Measurements from ENCODE around the gene RTL3. TPM values are rescaled to one million over a fixed set of nuclear protein-coding genes. Genes with fewer than 3 reads are reported as not detected.
"Not testable (repeated sequence)": the region's sequence is repeated elsewhere in the genome, so short reads cannot be mapped to it uniquely, and the experiment has no call there.

RTL3 gene
- total RNA-seq: 0.08 TPM
- long read RNA-seq: 0 reads

DNA sequence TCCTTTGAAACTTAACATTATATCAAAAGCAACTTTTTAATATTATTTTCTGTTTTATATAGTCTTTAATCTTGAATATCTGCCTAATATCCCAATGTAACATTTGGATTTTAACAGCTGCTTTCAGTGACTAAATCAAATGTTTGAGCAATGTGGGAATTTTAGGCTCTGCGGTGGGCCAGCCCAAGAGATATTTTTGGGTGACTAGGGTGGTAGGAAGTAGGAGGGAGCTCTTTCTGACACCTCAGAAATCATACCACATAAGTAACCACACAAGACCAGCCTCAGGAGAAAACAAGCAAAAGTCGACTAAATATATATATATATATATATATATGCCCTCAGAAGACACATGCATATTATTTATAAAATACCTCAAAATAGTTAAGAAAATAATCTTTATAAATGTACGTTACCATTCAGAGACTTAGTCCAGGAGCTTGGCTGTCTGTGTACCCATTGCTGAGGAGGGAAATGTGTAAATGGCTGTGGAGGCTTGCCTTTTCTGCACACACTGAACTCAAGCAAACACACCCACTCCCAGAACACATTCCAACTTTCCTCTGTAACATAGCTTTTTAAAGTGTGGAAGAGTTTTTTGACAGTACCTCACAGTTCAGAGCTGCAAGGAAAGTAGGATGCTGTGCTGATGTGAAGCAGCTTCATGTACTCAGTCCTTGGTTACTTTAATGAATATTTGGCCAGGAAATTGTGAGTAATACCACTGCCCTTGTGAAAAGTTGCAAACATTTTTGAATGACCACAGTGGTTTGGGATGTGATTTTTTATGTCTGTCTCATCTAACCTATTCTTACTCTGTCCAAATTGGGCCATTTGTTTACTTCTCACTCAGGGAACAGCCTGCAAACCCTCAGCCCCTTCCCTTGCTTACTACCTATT lies at the start of gene RTL3:
Gene RTL3, minus strand, starts transcription at position 484 of the 900 bp plus-strand sequence. CDS start 908 bp downstream, outside the sequence.
- ATAC-seq (ENCODE audit: poor library complexity) (peak; percentile 22), DNase-seq (no peak)
- intact Hi-C loops (cut with DNase I): no loop called here

GRCh38 chrX:78708816-78709215 lies 49.7 kb upstream of the RTL3 start:
- ATAC-seq (ENCODE audit: poor library complexity): peak; percentile 31
- intact Hi-C loops (cut with DNase I): no loop called here

GRCh38 chrX:78708262-78708661 lies 49.1 kb upstream of the RTL3 start:
- intact Hi-C loops (cut with DNase I): no loop called here
- DNase-seq: no peak
- no peak for ATAC-seq (ENCODE audit: poor library complexity)

More at GRCh38 chrX:78708816-78709215, 49.7 kb upstream of the RTL3 start:
- no peak for DNase-seq

- intact Hi-C loops (cut with DNase I): no loop called here
- no peak for DNase-seq
Measured at GRCh38 chrX:78706071-78706470, 46.9 kb upstream of the RTL3 start.

DNA sequence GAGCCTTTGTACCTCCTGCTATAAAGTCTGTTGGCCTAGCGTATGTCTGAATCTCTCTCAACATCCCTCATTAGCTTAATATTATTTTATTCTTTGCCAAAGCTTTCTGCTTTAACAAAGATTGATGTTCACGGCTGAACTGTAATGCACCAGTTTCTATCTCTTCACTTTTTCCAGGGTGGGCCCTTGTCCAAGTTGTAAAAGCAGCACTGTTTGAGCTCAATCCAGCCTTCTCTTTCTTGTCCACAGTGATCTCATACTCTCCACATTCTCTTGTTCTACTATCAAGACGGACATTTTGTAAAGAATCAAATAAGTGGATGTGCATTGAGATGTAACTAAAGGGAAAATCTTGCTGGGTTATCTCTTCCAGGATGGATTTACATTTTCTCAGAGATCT lies 34.4 kb upstream of the RTL3 start:
- intact Hi-C loops (cut with DNase I): no loop called here
- no peak for ATAC-seq (ENCODE audit: poor library complexity)
- DNase-seq: no peak

More at GRCh38 chrX:78706071-78706470, 46.9 kb upstream of the RTL3 start:
- no peak for ATAC-seq (ENCODE audit: poor library complexity)

DNA sequence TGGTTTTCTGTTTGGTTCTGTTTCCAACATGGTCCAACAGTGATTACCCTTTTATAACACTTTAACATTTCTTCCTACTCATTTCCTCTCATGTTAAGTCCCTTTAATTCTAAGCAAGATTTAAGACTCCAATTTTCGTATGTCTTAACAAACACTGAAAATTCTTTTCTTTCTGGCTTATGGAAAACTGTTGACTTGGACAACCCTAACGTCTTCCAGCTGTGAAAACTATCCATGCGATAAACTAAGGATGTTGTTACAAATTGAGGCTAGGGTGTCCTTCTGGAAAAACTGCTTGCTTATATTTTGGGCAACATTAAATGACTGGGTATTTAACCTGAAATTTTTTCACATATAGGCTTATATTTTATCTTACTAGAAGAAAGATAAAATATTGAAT lies 33.9 kb upstream of the RTL3 start:
- intact Hi-C loops (cut with DNase I): no loop called here
- DNase-seq (no peak), ATAC-seq (ENCODE audit: poor library complexity) (no peak)

GRCh38 chrX:78687586-78687985 lies 28.5 kb upstream of the RTL3 start:
- no peak for DNase-seq
- intact Hi-C loops (cut with DNase I): no loop called here

GRCh38 chrX:78673246-78673645 lies 14.1 kb upstream of the RTL3 start:
- no peak for DNase-seq
- no peak for ATAC-seq (ENCODE audit: poor library complexity)
- intact Hi-C loops (cut with DNase I): no loop called here

More at GRCh38 chrX:78687586-78687985, 28.5 kb upstream of the RTL3 start:
- ATAC-seq (ENCODE audit: poor library complexity): no peak

DNA sequence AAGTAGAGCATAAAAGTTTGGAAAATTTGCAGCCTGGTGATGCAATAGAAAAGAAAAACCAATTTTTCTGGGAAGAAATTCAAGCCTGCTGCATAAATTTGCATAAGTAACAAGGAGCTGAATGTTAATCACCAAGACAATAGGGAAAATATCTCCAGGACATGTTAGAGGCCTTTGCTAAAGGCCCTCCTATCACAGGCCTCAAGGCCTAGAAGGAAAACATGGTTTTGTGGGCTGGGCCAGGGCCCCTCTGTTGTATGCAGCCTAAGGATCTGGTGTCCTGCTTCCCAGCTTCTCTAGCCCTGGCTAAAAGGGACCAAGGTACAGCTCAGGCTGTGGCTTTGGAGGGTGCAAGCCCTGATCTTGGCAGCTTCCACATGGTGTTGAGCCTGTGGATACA lies 6.2 kb upstream of the RTL3 start:
- intact Hi-C loops (cut with DNase I): no loop called here
- DNase-seq: no peak
- ATAC-seq (ENCODE audit: poor library complexity): no peak

GRCh38 chrX:78661836-78662235 lies 2.7 kb upstream of the RTL3 start:
- DNase-seq (no peak), ATAC-seq (ENCODE audit: poor library complexity) (no peak)
- intact Hi-C loops (cut with DNase I): no loop called here

DNA sequence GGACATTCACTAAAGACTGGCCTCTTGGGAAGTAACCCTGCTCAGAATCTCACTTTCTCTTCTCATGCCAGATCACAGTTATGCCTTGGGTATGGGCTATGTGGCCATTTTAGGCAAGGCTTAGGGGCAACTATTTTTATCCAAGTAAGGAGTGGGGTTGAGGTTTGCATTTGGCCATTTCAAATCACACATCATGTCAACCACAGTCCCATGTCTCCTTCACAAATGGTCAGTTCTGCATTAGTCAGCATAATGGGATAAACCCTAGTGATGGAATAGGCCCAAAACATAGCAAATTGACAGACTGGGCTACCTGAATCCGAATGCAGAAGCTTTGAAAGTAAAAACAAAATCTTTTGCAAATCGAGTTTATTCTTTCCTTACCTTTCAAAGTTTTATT lies 827 bp upstream of the RTL3 start:
- intact Hi-C loops (cut with DNase I): no loop called here
- DNase-seq: no peak
- ATAC-seq (ENCODE audit: poor library complexity): no peak

- ATAC-seq (ENCODE audit: poor library complexity) (no peak), DNase-seq (no peak)
- intact Hi-C loops (cut with DNase I): no loop called here
Measured at GRCh38 chrX:78658414-78658813, 714 bp downstream of the RTL3 start.

GRCh38 chrX:78655642-78656041 lies 3.5 kb downstream of the RTL3 start:
- no peak for DNase-seq
- no peak for ATAC-seq (ENCODE audit: poor library complexity)
- intact Hi-C loops (cut with DNase I): no loop called here

- DNase-seq (no peak), ATAC-seq (ENCODE audit: poor library complexity) (no peak)
- intact Hi-C loops (cut with DNase I): no loop called here
Measured at GRCh38 chrX:78653118-78653822, 5.9 kb downstream of the RTL3 start.

DNA sequence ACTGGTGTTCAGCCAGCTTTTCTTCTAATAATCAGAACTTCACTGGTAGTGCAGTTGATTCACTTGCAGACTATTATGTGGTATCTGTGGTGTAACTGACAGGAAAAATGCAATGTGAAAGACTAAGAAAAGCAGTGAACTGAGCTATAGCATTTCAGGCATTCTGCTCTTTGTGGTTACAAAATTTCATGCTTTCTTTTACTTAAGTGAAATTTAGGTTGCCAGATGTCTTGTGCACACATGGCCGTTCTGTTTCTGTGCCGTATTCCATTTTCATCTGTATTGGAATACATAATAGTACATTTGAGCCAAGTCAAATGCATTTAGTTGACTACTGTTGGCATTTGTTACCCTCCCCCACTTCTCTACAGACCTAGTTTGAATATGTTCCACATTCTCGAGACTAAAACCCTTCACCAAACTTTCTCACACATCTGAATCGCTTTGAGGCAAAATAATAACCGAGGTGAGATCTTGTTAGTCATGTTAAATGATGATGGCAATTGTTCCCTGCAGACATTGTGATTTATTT lies 8.2 kb downstream of the RTL3 start:
- intact Hi-C loops (cut with DNase I): no loop called here
- DNase-seq: no peak
- ATAC-seq (ENCODE audit: poor library complexity): no peak

DNA sequence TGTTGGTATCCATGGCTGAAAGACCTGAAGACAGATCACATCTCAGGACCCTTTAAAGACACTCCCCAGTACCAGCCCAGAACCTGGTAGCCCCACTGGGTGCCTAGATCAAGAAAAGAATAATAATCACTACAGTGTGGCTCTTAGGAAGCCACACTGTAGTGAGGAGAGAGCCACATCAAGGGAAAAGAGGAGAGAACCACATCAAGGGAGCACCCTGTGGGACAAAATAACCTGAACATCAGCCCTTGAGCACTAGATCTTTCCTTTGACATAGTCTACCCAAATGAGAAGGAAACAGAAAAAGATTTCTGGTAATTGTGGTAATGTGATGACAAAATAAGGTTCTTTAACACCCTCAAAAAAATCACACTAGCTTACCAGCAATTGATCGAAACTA lies 15.3 kb downstream of the RTL3 start:
- DNase-seq: no peak
- intact Hi-C loops (cut with DNase I): no loop called here
- no peak for ATAC-seq (ENCODE audit: poor library complexity)

DNA sequence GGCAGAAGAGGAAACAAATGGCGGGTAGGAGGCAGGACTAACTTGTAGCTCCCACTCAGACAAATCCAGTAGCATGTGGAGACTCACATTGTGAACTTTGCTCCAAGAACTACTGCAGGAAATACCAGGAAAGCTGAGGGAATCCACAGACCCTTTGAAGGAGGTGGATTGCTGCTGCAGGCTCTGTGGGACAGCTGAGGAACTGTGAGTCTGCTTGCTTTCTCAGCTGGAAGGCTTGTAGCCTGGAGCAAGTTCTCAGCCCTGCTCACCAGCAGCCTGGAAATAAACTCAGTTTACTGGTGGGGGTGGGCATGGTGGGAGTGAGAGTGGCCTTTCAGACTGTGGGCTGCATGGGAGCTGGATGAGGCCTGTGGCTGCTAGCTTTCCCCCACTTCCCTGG lies 16.0 kb downstream of the RTL3 start:
- intact Hi-C loops (cut with DNase I): no loop called here
- no peak for DNase-seq
- no peak for ATAC-seq (ENCODE audit: poor library complexity)

GRCh38 chrX:78636096-78636495 lies 23.0 kb downstream of the RTL3 start:
- DNase-seq; ATAC-seq (ENCODE audit: poor library complexity); intact Hi-C loops (cut with DNase I): not testable (repeated sequence)

GRCh38 chrX:78624962-78625909 lies 33.9 kb downstream of the RTL3 start:
- intact Hi-C loops (cut with DNase I): no loop called here

More at GRCh38 chrX:78624962-78625909, 33.9 kb downstream of the RTL3 start:
- DNase-seq (no peak), ATAC-seq (ENCODE audit: poor library complexity) (peak; percentile 81)
